ENCODE measurements around the gene DHX32. TPM values are rescaled to one million over a fixed set of nuclear protein-coding genes. Genes with fewer than 3 reads are reported as not detected.
"Not testable (repeated sequence)": the region's sequence is repeated elsewhere in the genome, so short reads cannot be mapped to it uniquely, and the experiment has no call there.

The DHX32 gene
- total RNA-seq, result 52.0 and 63.9 TPM in 2 replicates

- DNase-seq (ENCODE audit: extremely low read depth, low read depth, low spot score), result no peak
These were observed at the start of gene DHX32 for GRCh38 chr10:125881192-125881591. DHX32 (minus strand) TSS chr10:125881292; CDS start chr10:125880824, 468 bp downstream.

- DNase-seq (ENCODE audit: extremely low read depth, low read depth, low spot score), result no peak
These were observed 48.5 kb upstream of the DHX32 start for GRCh38 chr10:125929618-125930017.

- DNase-seq (ENCODE audit: extremely low read depth, low read depth, low spot score), result no peak
These were observed 48.0 kb upstream of the DHX32 start for GRCh38 chr10:125928928-125929585.

GRCh38 chr10:125927265-125927664 is 46.2 kb upstream of the DHX32 start:
- DNase-seq (ENCODE audit: extremely low read depth, low read depth, low spot score), result not testable (repeated sequence)

- no peak for DNase-seq (ENCODE audit: extremely low read depth, low read depth, low spot score)
These were observed 45.2 kb upstream of the DHX32 start for GRCh38 chr10:125926247-125926646.

- no peak for DNase-seq (ENCODE audit: extremely low read depth, low read depth, low spot score)
These were observed 44.3 kb upstream of the DHX32 start for GRCh38 chr10:125925262-125925834.

- not testable (repeated sequence) for DNase-seq (ENCODE audit: extremely low read depth, low read depth, low spot score)
These were observed 40.7 kb upstream of the DHX32 start for GRCh38 chr10:125921643-125922306.

- not testable (repeated sequence) for DNase-seq (ENCODE audit: extremely low read depth, low read depth, low spot score)
These were observed 36.7 kb upstream of the DHX32 start for GRCh38 chr10:125917704-125918361.

- DNase-seq (ENCODE audit: extremely low read depth, low read depth, low spot score), result no peak
These were observed 35.9 kb upstream of the DHX32 start for GRCh38 chr10:125916977-125917376.

GRCh38 chr10:125913277-125913676 is 32.2 kb upstream of the DHX32 start:
- not testable (repeated sequence) for DNase-seq (ENCODE audit: extremely low read depth, low read depth, low spot score)

- no peak for DNase-seq (ENCODE audit: extremely low read depth, low read depth, low spot score)
These were observed 30.9 kb upstream of the DHX32 start for GRCh38 chr10:125911990-125912389.

GRCh38 chr10:125911145-125911544 is 30.1 kb upstream of the DHX32 start:
- DNase-seq (ENCODE audit: extremely low read depth, low read depth, low spot score), result no peak

GRCh38 chr10:125909491-125909890 is 28.4 kb upstream of the DHX32 start:
- not testable (repeated sequence) for DNase-seq (ENCODE audit: extremely low read depth, low read depth, low spot score)

- DNase-seq (ENCODE audit: extremely low read depth, low read depth, low spot score), result not testable (repeated sequence)
These were observed 27.7 kb upstream of the DHX32 start for GRCh38 chr10:125908813-125909212.

GRCh38 chr10:125907598-125907997 is 26.5 kb upstream of the DHX32 start:
- DNase-seq (ENCODE audit: extremely low read depth, low read depth, low spot score), result not testable (repeated sequence)

GRCh38 chr10:125905069-125905994 is 24.2 kb upstream of the DHX32 start:
- DNase-seq (ENCODE audit: extremely low read depth, low read depth, low spot score), result not testable (repeated sequence)

GRCh38 chr10:125903135-125903640 is 22.1 kb upstream of the DHX32 start:
- not testable (repeated sequence) for DNase-seq (ENCODE audit: extremely low read depth, low read depth, low spot score)

- DNase-seq (ENCODE audit: extremely low read depth, low read depth, low spot score), result not testable (repeated sequence)
These were observed 19.9 kb upstream of the DHX32 start for GRCh38 chr10:125900963-125901362.

- not testable (repeated sequence) for DNase-seq (ENCODE audit: extremely low read depth, low read depth, low spot score)
These were observed 16.2 kb upstream of the DHX32 start for GRCh38 chr10:125897317-125897716.
